ENCODE results near the gene RGS21.

DNA sequence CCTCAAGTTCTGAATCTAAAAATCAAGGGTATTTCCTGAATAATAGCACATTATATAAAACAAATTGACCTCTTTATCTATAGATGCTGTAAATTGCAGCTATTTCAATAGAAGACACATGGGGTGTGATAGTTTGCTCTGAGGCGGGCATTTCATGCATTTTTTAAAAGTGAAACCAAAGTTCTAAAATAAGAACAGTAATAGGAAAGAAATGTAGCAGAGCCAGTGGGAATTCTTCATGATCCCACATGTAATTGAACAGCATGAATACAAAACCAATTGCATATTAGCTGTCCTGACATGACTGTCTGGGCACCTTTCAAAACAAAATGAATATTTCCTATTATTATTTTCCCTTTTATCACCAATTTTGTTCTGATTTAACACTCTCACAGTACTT lies 85.0 kb downstream of the RGS21 start:
- no peak for TF ChIP-seq POLR2A (IDR thresholded peaks at IDR 0.05)
- TF ChIP-seq, protein P1, sequence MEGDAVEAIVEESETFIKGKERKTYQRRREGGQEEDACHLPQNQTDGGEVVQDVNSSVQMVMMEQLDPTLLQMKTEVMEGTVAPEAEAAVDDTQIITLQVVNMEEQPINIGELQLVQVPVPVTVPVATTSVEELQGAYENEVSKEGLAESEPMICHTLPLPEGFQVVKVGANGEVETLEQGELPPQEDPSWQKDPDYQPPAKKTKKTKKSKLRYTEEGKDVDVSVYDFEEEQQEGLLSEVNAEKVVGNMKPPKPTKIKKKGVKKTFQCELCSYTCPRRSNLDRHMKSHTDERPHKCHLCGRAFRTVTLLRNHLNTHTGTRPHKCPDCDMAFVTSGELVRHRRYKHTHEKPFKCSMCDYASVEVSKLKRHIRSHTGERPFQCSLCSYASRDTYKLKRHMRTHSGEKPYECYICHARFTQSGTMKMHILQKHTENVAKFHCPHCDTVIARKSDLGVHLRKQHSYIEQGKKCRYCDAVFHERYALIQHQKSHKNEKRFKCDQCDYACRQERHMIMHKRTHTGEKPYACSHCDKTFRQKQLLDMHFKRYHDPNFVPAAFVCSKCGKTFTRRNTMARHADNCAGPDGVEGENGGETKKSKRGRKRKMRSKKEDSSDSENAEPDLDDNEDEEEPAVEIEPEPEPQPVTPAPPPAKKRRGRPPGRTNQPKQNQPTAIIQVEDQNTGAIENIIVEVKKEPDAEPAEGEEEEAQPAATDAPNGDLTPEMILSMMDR (IDR thresholded peaks at IDR 0.05) = no peak

Measured in right lobe of liver (tissue), 4 donors.